ENCODE results near the gene ACADM. TPM values are rescaled to one million over a fixed set of nuclear protein-coding genes. Genes with fewer than 3 reads are reported as not detected.

Gene ACADM
- total RNA-seq, 4 donors from 2014 or later: 25.3 to 46.5 (median 40.5) TPM

- DNase-seq (ENCODE audit: low spot score in 2 of 2): no peak
- no peak overlapping the region for H3K4me3 ChIP-seq
- 69% methylated on average over 1 of the region's 1 CpG for WGBS
- H3K9me3 ChIP-seq: no peaks in the 10 kb centered on the region
- no peaks in the 10 kb centered on the region for H3K36me3 ChIP-seq
- TF ChIP-seq EP300 (IDR thresholded peaks at IDR 0.05) (no peak), POLR2AphosphoS5 (IDR thresholded peaks at IDR 0.05) (no peak), POLR2A (IDR thresholded peaks at IDR 0.05) (no peak), CTCF (IDR thresholded peaks at IDR 0.05) (no peak)
- no peaks in the 10 kb centered on the region for H3K27me3 ChIP-seq
- no peak overlapping the region for H3K27ac ChIP-seq
- H3K4me1 ChIP-seq: no peaks in the 10 kb centered on the region
These were observed 86.9 kb downstream of the ACADM start for GRCh38 chr1:75811211-75811981.

- 94% methylated on average over 3 of the region's 3 CpGs for WGBS
- no peak for DNase-seq (ENCODE audit: low spot score in 2 of 2)
- Histone ChIP-seq H3K4me1 (no peaks in the 10 kb centered on the region), H3K4me3 (no peak overlapping the region), H3K27me3 (no peaks in the 10 kb centered on the region), H3K9me3 (no peaks in the 10 kb centered on the region), H3K27ac (no peak overlapping the region), H3K36me3 (no peaks in the 10 kb centered on the region)
- TF ChIP-seq POLR2A (IDR thresholded peaks at IDR 0.05) (no peak), CTCF (IDR thresholded peaks at IDR 0.05) (no peak), EP300 (IDR thresholded peaks at IDR 0.05) (no peak), POLR2AphosphoS5 (IDR thresholded peaks at IDR 0.05) (no peak)
These were observed 87.6 kb downstream of the ACADM start for GRCh38 chr1:75812065-75812464.

Other genes starting within 250 kb of the ACADM start
- 10 to 100 TPM in 2 of 4 donors, 1 to 10 TPM in 2; 1.1 to 17.7 (median 5.8) TPM for gene SLC44A5, start 113.6 kb upstream of the ACADM start, total RNA-seq
- gene RABGGTB, start 61.5 kb downstream of the ACADM start, total RNA-seq: 10 to 100 TPM; 40.1 to 92.1 (median 42.2) TPM
- gene MSH4, start 72.2 kb downstream of the ACADM start, total RNA-seq: under 1 TPM in 1 of 4 donors, not detected in 3; 0.21 TPM
- not detected for gene ASB17, start 207.7 kb downstream of the ACADM start, total RNA-seq